ENCODE measurements around the gene PAWR.

DNA sequence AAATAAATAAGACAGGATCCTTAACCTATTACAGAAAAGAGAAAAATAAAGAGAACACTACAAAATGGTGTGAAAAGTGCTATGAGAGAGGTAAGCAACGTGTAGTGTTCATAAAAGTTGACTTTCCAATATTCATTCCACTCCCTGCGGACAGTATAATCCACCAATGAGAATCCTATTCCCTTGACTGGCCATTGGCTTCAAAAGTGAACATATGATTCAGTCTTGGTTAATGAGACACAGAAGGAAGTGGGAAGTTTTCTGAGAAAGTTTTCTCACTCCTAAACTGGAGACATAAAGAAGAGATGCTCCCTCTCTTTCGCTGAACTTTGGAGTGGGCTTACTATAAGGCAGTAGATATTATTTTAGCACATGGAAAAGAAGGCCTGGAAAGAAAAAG is 153.1 kb downstream of the PAWR start:
- TF ChIP-seq OSR1 (CRISPR knock-in tag; IDR thresholded peaks at IDR 0.05) (no peak), TCF4 (CRISPR knock-in tag; IDR thresholded peaks at IDR 0.05; ENCODE audit: borderline replicate concordance) (no peak), ZFP30 (CRISPR knock-in tag; IDR thresholded peaks at IDR 0.05) (no peak), ISL1 (CRISPR knock-in tag; IDR thresholded peaks at IDR 0.05) (no peak), TOX (CRISPR knock-in tag; IDR thresholded peaks at IDR 0.05; ENCODE audit: borderline replicate concordance) (no peak), ESRRG (CRISPR knock-in tag; IDR thresholded peaks at IDR 0.05) (no peak)
- TF ChIP-seq, protein P1, sequence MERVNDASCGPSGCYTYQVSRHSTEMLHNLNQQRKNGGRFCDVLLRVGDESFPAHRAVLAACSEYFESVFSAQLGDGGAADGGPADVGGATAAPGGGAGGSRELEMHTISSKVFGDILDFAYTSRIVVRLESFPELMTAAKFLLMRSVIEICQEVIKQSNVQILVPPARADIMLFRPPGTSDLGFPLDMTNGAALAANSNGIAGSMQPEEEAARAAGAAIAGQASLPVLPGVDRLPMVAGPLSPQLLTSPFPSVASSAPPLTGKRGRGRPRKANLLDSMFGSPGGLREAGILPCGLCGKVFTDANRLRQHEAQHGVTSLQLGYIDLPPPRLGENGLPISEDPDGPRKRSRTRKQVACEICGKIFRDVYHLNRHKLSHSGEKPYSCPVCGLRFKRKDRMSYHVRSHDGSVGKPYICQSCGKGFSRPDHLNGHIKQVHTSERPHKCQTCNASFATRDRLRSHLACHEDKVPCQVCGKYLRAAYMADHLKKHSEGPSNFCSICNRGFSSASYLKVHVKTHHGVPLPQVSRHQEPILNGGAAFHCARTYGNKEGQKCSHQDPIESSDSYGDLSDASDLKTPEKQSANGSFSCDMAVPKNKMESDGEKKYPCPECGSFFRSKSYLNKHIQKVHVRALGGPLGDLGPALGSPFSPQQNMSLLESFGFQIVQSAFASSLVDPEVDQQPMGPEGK (CRISPR knock-in tag; IDR thresholded peaks at IDR 0.05; ENCODE audit: borderline replicate concordance), result no peak
- TF ChIP-seq, protein P2, sequence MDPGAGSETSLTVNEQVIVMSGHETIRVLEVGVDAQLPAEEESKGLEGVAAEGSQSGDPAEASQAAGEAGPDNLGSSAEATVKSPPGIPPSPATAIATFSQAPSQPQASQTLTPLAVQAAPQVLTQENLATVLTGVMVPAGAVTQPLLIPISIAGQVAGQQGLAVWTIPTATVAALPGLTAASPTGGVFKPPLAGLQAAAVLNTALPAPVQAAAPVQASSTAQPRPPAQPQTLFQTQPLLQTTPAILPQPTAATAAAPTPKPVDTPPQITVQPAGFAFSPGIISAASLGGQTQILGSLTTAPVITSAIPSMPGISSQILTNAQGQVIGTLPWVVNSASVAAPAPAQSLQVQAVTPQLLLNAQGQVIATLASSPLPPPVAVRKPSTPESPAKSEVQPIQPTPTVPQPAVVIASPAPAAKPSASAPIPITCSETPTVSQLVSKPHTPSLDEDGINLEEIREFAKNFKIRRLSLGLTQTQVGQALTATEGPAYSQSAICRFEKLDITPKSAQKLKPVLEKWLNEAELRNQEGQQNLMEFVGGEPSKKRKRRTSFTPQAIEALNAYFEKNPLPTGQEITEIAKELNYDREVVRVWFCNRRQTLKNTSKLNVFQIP (CRISPR knock-in tag; IDR thresholded peaks at IDR 0.05; ENCODE audit: borderline replicate concordance, low read depth), result no peak
